Measurements from ENCODE around the gene SGCG.

SGCG gene

DNA sequence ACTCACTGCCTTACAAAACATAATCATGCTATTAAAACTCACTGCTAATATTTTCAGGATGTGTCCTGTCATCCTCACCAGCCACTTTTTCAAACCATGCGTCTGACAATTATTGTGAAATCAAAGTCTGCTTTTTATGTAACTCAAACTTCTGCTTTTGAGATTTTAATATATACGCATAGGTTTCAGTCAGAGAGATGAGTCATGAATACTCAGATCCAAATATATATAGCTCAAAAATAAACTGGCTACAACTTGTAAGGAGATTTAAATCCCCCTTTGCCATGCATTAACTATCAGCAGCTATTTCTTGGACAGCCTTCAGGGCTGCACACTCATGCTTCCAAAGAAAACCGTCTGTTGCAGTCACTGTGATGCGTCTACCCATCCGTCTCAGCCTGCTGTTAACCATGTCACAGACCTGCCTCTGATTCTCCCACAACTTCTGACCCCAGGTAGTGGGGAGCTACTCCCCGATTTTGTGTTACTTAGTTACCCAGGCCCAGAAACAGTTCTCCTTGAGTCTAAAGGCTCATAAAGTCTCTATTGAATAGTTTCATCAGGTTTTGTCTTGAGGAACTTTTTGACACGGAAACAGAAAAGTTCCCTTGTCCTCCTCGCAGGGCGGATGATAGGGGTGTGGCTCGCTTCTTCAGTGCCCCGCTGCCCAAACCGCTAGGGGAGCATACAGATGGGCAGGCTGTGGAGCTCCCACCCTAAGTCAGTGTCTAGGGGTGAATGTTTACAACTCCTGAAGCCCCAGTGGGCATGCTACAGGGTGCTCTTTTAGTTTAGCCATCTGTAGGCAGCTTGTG is 33.8 kb upstream of the SGCG start:
- no peak overlapping the region for H3K4me3 ChIP-seq (ENCODE audit: low read depth, low read length)
- TF ChIP-seq, protein P1, sequence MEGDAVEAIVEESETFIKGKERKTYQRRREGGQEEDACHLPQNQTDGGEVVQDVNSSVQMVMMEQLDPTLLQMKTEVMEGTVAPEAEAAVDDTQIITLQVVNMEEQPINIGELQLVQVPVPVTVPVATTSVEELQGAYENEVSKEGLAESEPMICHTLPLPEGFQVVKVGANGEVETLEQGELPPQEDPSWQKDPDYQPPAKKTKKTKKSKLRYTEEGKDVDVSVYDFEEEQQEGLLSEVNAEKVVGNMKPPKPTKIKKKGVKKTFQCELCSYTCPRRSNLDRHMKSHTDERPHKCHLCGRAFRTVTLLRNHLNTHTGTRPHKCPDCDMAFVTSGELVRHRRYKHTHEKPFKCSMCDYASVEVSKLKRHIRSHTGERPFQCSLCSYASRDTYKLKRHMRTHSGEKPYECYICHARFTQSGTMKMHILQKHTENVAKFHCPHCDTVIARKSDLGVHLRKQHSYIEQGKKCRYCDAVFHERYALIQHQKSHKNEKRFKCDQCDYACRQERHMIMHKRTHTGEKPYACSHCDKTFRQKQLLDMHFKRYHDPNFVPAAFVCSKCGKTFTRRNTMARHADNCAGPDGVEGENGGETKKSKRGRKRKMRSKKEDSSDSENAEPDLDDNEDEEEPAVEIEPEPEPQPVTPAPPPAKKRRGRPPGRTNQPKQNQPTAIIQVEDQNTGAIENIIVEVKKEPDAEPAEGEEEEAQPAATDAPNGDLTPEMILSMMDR (IDR thresholded peaks at IDR 0.05; ENCODE audit: low read depth, low read length), result no peak

DNA sequence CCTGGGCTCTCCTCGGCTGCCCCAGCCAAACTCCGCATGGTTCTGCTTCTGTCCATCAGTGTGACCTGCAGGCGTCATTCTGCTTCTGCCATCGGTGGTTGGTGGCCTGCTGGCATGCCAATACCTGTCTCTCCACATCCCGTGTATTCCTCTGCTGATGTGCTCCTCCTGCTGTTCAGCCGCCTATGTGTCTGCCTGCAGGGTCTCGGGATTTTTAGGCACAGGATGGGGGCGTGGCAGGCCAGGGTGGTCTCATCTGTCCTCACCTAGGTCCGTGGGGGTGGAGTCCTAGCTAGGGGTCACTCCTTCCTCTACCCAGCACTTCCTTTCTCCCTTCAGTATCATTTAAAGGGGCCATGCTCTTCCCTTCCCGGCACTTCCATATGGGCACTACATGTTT is 33.0 kb upstream of the SGCG start:
- no peak overlapping the region for H3K4me3 ChIP-seq (ENCODE audit: low read depth, low read length)
- TF ChIP-seq, protein P1 (IDR thresholded peaks at IDR 0.05; ENCODE audit: low read depth, low read length), result no peak

DNA sequence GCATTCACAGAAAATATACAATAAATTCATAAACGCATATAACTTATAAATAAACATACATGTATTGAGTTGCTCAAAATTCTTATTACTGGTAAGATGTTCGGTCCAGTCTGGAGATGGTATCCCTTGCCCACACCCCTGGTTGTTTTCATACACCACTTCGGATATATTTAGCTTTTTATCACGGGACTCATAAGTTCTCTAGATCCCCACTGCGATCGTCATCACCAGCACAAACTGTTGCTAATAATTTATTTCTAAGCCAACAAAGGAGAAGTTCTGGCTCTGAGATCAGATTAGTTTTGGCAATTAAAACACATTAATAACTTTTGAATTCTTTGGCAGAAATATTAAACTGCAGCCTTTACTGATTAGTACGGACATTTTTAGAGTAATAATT is 23.0 kb upstream of the SGCG start:
- H3K4me3 ChIP-seq (ENCODE audit: low read depth, low read length), result no peak overlapping the region
- TF ChIP-seq, protein P1 (IDR thresholded peaks at IDR 0.05; ENCODE audit: low read depth, low read length), result no peak

DNA sequence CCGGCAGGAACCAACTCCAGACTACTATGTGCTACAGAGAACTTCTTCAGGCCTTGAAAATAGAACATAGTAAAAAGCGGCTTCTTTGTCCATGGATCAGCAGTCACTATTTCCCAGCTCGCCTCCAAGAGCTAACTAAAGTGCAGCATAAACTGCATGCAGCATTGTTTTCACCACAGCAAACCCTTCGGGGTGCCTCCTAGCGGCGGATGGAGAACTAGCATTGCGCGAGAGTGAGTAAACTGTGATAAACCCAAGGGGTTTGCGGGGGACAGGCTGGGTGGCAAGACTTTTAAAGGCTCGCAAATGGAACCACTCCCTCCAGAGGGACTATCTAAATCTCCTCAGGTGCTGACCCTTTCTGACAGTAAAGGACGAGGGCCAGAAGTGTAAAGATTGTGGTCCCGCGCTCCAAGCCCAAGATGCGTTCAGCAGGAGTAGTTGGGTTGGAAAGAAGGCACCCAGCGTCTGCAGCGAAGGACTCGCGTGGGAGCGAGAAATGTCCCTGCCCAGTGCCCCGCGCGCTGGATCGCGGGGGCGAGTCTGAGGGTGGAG is 21.5 kb upstream of the SGCG start:
- TF ChIP-seq, protein P1 (IDR thresholded peaks at IDR 0.05; ENCODE audit: low read depth, low read length), result peak; percentile 38; the same call in 1 of the 2 replicates
- no peak overlapping the region for H3K4me3 ChIP-seq (ENCODE audit: low read depth, low read length)

DNA sequence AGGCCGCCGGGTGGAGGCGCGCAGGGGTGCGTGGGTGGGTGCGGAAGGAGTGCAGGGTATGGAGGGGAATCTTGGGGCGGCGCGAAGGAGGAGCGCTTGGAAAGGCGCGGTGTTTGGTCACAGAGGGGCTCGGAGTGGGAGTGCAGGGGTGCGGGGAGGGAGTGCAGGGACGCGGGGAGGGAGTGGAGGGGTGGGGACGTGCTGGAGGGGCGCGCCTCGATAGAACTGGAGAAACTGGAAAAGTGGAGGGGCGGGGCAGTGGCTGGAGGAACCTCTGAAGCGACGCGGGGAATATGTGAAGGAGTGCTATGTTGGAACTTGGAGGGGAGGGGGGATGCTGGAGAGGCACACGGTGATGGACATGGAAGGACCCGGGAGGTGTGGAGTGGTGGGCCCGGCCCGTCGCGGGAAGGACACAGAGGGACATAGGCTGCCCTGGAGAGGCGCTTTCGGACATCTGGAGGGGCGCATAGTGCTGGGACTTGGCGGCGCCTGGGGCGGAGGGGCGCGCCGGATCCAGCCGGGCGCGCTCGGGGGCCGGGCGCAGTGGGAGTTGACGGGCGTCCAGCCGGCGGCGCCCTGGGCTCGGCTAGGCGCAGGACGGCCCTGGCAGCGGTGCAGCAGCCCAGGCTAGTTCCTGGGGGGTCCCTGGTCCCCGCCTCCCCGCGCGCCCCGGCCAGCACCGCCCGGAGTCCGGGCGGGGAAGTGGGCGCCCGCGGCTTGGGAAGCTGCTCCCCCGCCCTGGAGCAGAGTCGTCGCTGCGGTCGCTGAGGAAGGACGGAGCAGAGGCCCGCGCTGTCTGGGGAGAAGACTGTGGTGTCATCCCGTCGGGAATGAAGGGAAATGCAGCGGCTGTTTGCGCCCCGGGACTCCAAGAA is 20.8 kb upstream of the SGCG start:
- H3K4me3 ChIP-seq (ENCODE audit: low read depth, low read length), result no peak overlapping the region
- TF ChIP-seq, protein P1 (IDR thresholded peaks at IDR 0.05; ENCODE audit: low read depth, low read length), result no peak

DNA sequence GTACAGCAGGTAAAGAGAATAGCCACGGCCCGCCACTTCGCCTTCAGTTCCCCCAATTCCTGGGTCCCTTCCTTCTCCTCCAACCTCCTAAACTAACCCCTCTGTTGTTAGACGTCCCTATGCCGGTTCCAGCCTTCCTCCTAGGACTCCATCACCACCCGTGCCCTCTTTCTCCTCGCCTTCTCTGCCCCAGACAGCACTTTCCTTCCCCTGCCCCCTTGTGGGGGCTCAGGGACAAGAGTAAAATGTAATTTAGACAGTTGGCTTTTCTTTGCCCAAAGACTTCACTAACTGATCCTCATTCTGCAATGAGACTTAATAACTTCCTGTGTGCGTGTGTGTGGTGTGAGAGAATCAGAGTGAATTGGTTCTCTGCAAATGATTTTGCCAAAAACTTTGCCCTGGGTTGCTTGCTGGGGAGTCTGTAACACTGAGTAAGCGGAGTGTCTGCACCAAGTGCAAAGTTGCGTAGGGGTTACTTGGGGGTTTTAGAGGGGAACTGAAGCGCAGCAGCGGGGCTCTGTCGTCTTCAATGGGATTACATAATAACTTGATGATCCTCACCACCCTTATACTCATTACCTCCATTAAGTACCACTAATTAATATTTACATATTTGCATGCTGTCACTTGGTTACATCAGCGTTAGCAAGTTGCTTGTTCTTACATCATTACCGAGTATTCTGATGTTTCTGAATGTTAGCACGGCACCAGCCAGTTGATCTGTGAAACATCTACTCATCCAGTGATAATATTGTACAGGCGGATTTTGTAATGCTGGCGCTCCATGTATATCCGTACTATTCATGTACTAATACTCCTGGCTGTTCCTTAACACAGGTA is 19.9 kb upstream of the SGCG start:
- H3K4me3 ChIP-seq (ENCODE audit: low read depth, low read length), result no peak overlapping the region
- TF ChIP-seq, protein P1 (IDR thresholded peaks at IDR 0.05; ENCODE audit: low read depth, low read length), result no peak

All from WI38 (cell line).